Smooth muscle cell (in vitro differentiated cells): ENCODE data around the gene STRBP. TPM values are rescaled to one million over a fixed set of nuclear protein-coding genes. Genes with fewer than 3 reads are reported as not detected.

Experiments used
- DNase-seq: peaks from one replicate; lab custom pipeline; 2025; ENCODE audit not compliant: unreplicated experiment; lab: John Stamatoyannopoulos, UW
- H2AFZ ChIP-seq: fragments of 200-600 bp; sonication (generic); 2 replicates; pipeline ENCODE4 v1.6.0; 2016; ENCODE audit warnings: antibody characterized with exemption, low read depth, mild to moderate bottlenecking
- H3F3A ChIP-seq: fragments of 200-600 bp; sonication (generic); 2 replicates; pipeline ENCODE4 v1.6.0; 2017; ENCODE audit warnings: antibody characterized with exemption, low read depth
- H3K27ac ChIP-seq: fragments of 200-600 bp; sonication (generic); 2 replicates; pipeline ENCODE4 v1.5.1; 2016; ENCODE audit warnings: low read depth, mild to moderate bottlenecking
- H3K27me3 ChIP-seq: fragments of 200-600 bp; sonication (generic); 2 replicates; pipeline ENCODE4 v1.6.1; 2016; ENCODE audit warnings: low read depth, mild to moderate bottlenecking
- H3K36me3 ChIP-seq: fragments of 200-600 bp; sonication (generic); 2 replicates; pipeline ENCODE4 v1.5.1; 2016; ENCODE audit warnings: low read depth
- H3K4me1 ChIP-seq: fragments of 200-600 bp; sonication (generic); 2 replicates; pipeline ENCODE4 v1.5.1; 2016; ENCODE audit warnings: low read depth
- H3K4me2 ChIP-seq: fragments of 200-600 bp; sonication (generic); 2 replicates; pipeline ENCODE4 v1.6.0; 2016; ENCODE audit warnings: mild to moderate bottlenecking
- H3K4me3 ChIP-seq: fragments of 200-600 bp; sonication (generic); 2 replicates; pipeline ENCODE4 v1.5.1; 2016; ENCODE audit warnings: mild to moderate bottlenecking
- H3K79me2 ChIP-seq: fragments of 200-600 bp; sonication (generic); 2 replicates; pipeline ENCODE4 v1.6.0; 2016; ENCODE audit warnings: low read depth, mild to moderate bottlenecking
- H3K9ac ChIP-seq: fragments of 200-600 bp; sonication (generic); 2 replicates; pipeline ENCODE4 v1.6.0; 2016; ENCODE audit warnings: low read depth
- H3K9me3 ChIP-seq: fragments of 200-600 bp; sonication (generic); replicated peaks from 2 replicates; pipeline ENCODE4 v1.5.1; 2016; ENCODE audit warnings: low read depth
- H4K20me1 ChIP-seq: fragments of 200-600 bp; sonication (generic); 2 replicates; pipeline ENCODE4 v1.6.0; 2016; ENCODE audit warnings: low read depth
- CTCF ChIP-seq: fragments of 200-600 bp; sonication (generic); IDR thresholded peaks from 2 replicates; pipeline ENCODE4 v1.5.1; 2017; ENCODE audit warnings: borderline replicate concordance, mild to moderate bottlenecking, antibody characterized with exemption; ENCODE audit not compliant: insufficient read depth, poor library complexity, severe bottlenecking
- WGBS: methylation state at CpG from one replicate; pipeline ENCODE4 v1.1.7; 2016; ENCODE audit warnings: low lambda C conversion rate; 5-methylcytosine and 5-hydroxymethylcytosine counted together
- polyA plus RNA-seq: library from polyadenylated mRNA; unstranded; fragments of >200 nt; fragmentation: Nextera tagmentation; extraction: Ambion mirVana; gene quantifications from 2 replicates; pipeline ENCODE4 v1.2.1, GENCODE V29; 2016
- total RNA-seq: library from RNA; depleted of rRNA; stranded (reverse); fragments of >200 nt; gene quantifications from 2 replicates; pipeline ENCODE4 v1.2.3, GENCODE V29; 2014

Gene STRBP
- total and polyA plus RNA-seq, 2 experiments from 2014 or later = 6.6 to 11.9 TPM

GRCh38 chr9:123108976-123109375 lies 159.4 kb downstream of the STRBP start:
- no peaks in the 10 kb centered on the region for H3K9me3 ChIP-seq
- H3K27ac ChIP-seq = no peak overlapping the region
- no peaks in the 10 kb centered on the region for H4K20me1 ChIP-seq
- H3K27me3 ChIP-seq = no peaks in the 10 kb centered on the region
- H3K4me3 ChIP-seq = no peak overlapping the region
- H3K4me2 ChIP-seq = no peak overlapping the region
- no peak for TF ChIP-seq CTCF
- no peaks in the 10 kb centered on the region for H3F3A ChIP-seq
- H3K4me1 ChIP-seq = no peaks in the 10 kb centered on the region
- H3K9ac ChIP-seq = no peak overlapping the region
- 94% methylated on average over 9 of the region's 9 CpGs for WGBS
- H2AFZ ChIP-seq = no peak overlapping the region
- no peaks in the 10 kb centered on the region for H3K36me3 ChIP-seq
- DNase-seq = no peak
- no peaks in the 10 kb centered on the region for H3K79me2 ChIP-seq

DNA sequence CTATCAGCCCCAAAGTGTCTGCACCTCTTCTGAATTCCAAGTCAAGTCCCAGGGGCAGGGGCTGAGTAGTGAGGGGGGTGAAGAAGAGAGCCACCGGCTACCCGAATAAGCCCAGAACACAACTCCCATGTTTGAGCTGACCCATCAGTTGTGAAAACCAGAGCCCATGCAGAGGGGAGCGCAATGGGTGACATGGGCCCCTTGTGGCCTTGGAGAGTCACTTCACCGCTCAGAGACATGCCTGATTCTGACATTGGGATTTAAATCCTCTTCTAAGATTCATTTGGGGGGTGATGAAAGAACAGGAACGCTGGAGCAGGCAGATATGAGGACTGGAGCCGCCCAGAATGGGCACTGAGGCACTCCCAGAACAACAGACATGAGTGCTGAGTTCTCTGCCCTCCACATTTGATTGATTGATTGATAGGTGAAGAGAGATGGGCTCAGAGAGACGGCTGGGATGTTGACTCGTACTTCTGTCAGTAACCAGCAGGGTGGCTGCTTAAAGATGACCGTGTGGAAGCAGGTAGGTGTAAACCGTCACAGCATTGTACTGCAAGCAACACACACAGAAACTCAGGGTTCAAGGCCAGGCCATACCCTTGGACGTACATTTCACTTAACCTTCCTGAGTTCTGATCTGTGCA lies 160.6 kb downstream of the STRBP start:
- Histone ChIP-seq H3K4me3 (no peak overlapping the region), H3K79me2 (no peaks in the 10 kb centered on the region), H3K4me1 (no peaks in the 10 kb centered on the region), H3F3A (no peaks in the 10 kb centered on the region), H3K36me3 (no peaks in the 10 kb centered on the region), H3K9me3 (no peaks in the 10 kb centered on the region), H3K27me3 (no peaks in the 10 kb centered on the region), H2AFZ (no peak overlapping the region), H3K27ac (no peak overlapping the region), H3K4me2 (no peak overlapping the region), H4K20me1 (no peaks in the 10 kb centered on the region), H3K9ac (no peak overlapping the region)
- no peak for DNase-seq
- TF ChIP-seq CTCF = no peak
- 90% methylated on average over 11 of the region's 11 CpGs for WGBS

- no peaks in the 10 kb centered on the region for H3F3A ChIP-seq
- H3K9me3 ChIP-seq = no peaks in the 10 kb centered on the region
- no peak for TF ChIP-seq CTCF
- no peak overlapping the region for H3K9ac ChIP-seq
- H2AFZ ChIP-seq = no peak overlapping the region
- WGBS = 97% methylated on average over 5 of the region's 5 CpGs
- no peak overlapping the region for H3K27ac ChIP-seq
- no peak overlapping the region for H3K4me2 ChIP-seq
- DNase-seq = no peak
- H3K27me3 ChIP-seq = no peaks in the 10 kb centered on the region
- H3K4me3 ChIP-seq = no peak overlapping the region
- H3K4me1 ChIP-seq = no peaks in the 10 kb centered on the region
- H4K20me1 ChIP-seq = no peaks in the 10 kb centered on the region
- H3K79me2 ChIP-seq = no peaks in the 10 kb centered on the region
- no peaks in the 10 kb centered on the region for H3K36me3 ChIP-seq
Observed at GRCh38 chr9:123105490-123105889, 162.9 kb downstream of the STRBP start.

GRCh38 chr9:123104807-123105206 lies 163.6 kb downstream of the STRBP start:
- Histone ChIP-seq H3K9ac (no peak overlapping the region), H4K20me1 (no peaks in the 10 kb centered on the region), H3K36me3 (peaks cover 2% of the 10 kb centered on the region), H3K4me2 (no peak overlapping the region), H3F3A (no peaks in the 10 kb centered on the region), H3K4me1 (no peaks in the 10 kb centered on the region), H3K9me3 (no peaks in the 10 kb centered on the region), H3K79me2 (no peaks in the 10 kb centered on the region), H3K27ac (no peak overlapping the region), H3K27me3 (no peaks in the 10 kb centered on the region), H3K4me3 (no peak overlapping the region), H2AFZ (no peak overlapping the region)
- TF ChIP-seq CTCF = no peak
- WGBS = 94% methylated on average over 7 of the region's 7 CpGs
- DNase-seq = no peak
